Stimulated activated CD4-positive, alpha-beta T cell treated with anti-CD3 and anti-CD28 coated beads, Interleukin-12 subunit alpha, Interleukin-12 subunit beta, amount 100 ng/mL, for 4 hours (primary cell): Measurements from ENCODE around the gene EDC4.
"Not testable (repeated sequence)": the region's sequence is repeated elsewhere in the genome, so short reads cannot be mapped to it uniquely, and the experiment has no call there.

Experiments used
- DNase-seq: peaks from one replicate; pipeline ENCODE4 v3.0.0-alpha.2; 2020

The EDC4 gene

DNA sequence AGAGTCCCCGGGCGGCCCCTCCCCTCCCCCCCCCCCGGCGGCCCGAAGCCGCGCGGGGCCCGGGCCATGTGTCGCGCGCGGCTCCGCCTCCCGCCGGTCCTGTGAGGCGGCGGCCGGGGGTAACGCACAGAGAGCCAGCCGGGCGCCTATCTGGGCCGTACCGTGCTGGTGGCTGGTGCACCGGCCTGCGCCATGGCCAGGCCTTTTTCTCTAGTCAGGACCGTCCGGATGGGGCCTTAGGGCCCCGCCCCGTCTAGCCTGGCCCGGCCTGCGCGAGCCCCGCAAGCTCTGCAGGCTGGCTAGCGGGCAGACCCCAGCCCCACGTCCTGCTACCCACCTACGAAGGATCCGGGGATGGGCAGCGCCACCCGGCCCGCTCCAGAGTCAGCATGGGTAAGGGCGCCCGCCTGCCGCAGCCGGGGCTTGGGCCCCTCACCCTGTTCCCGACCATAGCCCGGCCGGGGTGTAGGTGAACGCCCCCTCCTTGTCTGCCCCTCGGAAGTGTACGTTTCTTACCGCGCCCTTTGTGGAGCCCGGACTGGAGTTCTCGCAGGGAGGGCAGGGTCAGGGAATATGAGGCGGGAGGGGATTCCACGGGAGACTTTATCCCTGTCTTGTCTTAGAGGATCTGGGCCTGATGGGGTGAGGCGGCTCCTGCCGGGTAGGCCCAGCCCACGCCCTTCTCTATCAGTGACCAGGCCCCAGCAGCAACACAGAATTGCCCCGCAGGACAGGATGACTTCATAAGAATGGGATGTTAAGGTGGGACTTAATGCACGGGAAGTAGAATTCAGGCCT lies 25.6 kb upstream of the EDC4 start, which contains the start of gene CENPT:
Gene CENPT, minus strand, starts transcription at position 630 of the 798 bp plus-strand sequence. CDS start 13,834 bp downstream, outside the sequence.
- no peak for DNase-seq

DNA sequence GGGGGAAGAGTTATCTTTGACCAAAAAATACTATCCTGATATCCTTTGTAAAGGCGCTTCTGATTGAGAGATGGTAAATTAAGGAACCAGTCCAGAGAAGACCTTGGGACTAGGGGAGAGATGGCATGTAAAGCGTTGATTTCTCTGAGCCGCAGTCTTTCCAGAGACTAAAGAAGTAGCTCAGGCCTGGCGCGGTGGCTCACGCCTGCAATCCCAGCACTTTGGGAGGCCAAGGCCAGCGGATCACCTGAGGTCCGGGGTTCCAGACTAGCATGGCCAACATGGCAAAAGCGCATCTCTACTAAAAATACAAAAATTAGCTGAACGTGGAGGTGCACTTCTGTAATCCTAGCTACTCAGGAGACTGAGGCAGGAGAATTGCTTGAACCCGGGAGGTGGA lies 24.7 kb upstream of the EDC4 start:
- no peak for DNase-seq

DNA sequence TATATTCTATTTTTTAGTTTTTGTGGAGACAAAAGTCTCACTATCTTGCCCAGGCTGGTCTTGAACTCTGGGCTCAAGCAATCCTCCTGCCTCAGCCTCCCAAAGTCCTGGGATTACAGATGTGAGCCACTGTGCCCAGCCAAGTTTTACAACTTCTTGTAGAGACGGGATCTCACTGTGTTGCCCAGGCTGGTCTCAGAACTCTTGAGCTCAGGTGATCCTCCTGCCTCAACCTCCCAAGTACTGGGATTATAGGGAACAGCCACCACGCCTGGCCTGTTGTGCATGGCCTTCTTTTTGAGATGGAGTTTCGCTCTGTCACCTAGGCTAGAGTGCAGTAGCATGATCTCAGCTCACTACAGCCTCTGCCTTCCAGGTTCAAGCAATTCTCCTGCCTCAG lies 19.2 kb upstream of the EDC4 start:
- DNase-seq = no peak

DNA sequence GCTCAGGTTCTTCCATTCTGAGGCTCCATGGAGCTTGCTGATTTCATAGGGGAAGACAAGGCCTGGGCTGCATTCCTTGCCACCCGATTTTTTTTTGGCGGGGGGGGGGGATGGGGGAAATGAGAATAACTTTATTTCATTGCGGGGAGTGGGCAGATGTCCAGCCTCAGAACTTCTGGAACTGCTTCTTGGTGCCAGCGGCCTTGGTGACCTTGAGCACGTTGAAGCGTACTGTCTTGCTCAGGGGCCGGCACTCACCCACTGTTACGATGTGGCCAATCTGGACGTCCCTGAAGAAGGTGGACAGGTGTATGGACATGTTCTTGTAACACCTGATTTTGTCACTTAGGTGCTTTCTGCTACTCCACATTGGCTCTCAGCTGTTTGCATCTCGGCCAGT lies 17.1 kb upstream of the EDC4 start:
- DNase-seq = no peak

DNA sequence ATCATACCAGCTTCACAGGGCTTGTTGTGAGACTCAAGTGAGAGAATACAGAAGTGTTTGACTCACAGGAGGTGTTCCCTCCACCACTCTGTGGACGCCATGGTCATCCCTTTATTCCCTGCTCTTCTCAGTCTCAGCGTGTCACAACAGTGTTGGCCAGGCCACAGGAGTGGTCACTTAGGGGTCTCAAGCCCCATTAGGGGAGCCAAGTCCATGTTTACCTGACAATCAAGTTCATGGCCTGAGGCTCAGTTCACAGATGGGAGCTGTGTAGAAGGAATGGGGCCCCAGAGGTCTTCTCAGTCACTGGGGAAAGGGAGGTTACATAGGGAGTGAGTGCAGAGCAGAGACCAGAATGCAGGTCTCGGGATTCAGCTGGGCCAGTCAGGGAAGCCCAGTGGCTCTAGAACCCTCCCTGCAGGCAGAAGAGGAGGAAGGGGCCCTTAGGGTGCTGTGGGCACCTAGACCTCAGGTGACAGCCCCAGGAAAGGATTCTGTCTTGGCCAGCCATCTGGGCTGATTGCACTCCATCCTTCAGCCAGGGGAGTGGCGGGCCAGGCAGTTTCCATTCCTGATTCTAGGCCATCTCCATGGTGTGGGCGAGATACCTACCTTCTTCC lies 15.8 kb upstream of the EDC4 start:
- DNase-seq = no peak

DNA sequence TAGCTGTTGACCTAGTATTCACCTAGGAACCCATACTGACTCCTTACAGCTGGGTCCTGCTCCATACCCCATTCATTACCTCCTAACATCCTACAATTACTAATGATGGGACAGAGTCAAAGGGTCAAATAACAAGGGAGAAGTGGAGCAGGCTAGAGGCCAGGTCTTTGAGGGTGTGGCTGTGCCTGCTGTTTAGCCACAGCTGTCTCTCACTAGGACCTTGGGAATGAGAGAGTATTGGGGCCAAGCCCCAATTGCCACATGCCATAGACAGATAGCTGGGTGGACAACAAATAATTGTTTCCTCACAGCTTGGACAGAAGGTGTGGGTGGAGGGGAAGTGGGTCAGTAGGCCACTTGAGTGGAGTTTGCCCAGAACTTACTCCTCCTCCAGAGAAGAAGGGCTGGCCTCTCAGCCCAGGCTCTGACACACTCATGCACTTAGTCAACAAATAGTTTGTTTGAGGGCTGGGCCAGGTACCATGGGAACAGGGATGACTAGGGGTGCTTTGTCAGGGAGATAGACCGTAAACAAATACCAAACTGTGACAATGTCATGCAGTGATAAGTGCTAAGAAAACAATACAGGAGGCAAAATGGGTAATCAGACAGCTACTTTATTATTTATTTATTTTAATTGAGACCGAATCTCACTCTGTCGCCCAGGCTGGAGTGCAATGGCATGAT lies 15.2 kb upstream of the EDC4 start:
- no peak for DNase-seq

DNA sequence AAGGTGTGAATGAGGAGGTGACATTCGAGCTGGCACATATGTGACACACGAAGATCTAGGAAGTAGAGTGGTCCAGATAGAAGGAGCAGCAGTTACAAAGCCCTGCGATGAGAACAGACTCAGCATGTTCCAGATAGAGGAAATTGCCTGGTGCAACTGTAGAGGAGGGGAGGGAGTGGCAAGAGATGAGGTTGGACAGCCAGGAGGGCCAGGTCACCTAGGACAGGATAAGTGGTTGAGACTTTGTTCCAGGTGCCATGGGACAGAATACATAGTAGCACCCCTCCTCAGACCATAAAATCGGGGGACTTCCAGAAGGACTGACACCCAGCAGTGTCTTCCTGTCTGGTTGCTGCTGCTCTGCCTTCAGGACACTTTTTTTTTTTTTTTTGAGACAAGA lies 14.4 kb upstream of the EDC4 start:
- DNase-seq = no peak

DNA sequence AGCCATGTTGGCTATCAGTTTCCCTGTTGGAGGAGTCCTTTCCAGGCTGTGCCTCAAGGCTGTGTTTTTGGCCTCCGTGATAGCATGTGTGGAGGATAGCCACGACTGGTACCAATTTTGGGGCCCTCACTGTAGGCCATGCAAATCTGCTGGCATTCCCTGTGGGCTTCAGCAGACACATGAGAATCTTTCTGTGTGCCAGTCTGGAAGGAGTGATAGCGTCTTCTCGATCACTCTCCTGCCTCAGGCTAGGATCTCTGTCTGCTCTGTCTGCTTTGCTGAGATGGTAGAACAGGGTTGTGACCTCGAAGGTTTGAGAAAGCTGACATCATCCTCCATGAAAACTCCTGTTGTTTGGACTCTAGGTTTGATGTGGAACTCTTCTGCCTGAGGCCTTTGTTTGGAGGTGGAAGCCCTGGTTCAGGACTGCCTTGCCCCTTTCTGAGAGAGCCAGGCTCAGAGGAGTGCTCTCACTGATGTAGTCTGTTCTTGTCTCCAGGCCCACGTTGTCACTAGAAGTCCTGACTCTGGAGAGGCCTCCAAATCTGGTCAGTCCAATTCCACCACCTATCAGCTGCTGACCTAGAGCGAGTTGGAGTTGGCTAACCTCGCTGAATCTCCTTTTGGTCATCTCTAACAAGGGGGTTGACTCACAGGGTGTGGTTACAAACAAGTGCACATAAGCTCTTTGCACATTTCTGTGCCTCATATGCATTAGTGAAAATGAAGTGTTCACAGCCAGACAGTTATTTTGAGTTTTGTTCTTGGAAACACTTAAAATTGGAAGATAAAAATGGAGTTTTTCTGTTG lies 12.1 kb upstream of the EDC4 start:
- DNase-seq = no peak

DNA sequence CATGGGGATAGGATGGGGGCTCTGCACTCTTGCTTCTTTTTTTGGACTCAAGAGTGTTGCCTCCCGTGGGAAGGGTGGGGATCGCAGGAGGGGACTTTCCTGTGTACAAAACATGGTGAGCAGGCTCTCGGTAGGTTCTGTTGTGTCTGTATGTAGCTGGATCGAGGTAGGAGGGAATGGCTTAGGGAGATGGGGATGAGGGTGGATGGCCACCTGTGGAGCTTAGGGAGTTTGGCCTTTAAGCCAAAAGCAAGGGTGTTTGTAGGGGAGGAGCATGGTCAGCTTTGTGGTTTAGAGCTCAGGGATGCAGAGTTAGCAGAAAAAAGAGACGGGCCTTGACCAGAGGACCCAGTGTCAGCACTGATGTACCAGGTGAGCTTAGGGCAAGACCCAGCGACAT lies 11.0 kb upstream of the EDC4 start:
- no peak for DNase-seq

DNA sequence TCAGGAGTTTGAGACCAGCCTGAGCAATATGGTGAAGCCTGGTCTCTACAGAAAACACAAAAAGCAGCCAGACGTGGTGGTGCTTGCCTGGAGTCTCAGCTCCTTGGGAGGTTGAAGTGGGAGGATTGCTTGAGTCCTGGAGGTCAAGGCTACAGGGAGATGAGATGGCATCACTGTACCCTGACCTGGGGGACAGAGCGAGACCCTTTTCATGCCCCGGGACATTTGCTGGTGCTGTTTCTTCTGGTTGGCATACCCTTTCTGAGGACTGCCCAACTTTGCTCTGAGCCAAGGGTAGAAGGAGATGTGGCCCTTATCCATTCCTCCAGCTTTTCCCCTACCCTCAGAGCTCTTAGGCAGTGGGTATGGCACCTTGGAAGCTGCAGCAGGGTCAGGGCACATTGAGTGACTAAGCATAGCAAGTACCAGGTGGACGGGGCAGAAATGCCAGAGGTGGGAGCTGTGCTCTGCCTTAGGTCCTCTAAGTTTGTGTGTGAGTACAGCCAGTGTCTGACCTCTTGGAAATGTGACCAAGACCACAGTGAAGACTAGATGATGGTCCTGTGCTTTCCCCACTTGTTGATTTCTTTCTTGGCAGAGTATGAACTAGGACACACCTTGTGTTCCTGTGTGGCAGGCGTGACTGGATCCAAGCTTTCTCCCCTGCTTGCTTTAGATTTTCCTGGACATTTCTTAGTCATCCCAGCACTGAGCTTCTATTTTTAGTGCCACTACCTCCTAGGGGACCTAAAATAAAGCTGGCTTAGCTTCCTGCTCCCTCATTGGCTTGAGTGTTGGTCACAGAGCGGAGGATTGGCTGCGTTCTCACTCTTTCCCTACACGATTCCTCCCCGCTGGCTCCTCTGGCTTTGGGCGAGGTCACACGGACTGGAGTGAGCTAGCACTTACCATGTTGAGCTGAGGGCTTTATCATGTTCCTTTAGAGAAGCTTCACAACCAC lies 9.9 kb upstream of the EDC4 start:
- DNase-seq = no peak

DNA sequence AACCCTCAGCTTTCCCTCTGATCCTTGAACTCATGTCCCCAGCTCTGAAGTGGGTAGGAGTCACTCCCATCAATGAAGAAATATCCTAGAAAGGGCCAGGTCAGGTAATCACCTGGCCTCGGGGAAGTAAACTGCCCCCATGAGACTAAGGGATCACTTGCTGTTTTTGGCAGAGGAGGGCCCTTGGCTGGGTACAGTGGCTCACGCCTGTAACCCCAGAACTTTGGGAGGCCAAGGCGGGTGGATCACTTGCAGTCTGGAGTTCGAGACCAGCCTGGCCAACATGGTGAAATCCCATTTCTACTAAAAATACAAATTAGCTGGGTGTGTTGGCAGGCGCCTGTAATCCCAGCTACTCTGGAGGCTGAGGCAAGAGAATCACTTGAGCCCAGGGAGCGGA lies 8.8 kb upstream of the EDC4 start:
- not testable (repeated sequence) for DNase-seq

DNA sequence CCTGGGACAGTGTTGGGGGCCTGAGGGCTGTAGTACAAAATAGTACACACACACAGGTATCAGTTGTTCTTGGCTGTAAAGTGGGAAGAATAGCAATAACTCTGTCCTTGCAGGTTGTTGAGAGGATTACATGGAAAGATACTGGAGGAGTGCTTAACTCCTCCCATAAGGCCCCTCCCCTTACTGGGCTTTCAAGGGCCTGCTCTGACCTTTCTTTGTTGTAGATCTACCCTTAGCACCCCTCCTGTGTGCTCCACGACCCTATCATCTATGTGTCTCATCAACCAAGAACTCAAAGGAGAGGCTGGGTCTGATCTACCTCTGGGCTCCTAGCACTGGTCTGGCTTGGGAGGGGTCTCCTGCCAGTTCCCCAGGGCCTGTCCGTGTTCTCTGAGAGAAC lies 8.3 kb upstream of the EDC4 start:
- no peak for DNase-seq

DNA sequence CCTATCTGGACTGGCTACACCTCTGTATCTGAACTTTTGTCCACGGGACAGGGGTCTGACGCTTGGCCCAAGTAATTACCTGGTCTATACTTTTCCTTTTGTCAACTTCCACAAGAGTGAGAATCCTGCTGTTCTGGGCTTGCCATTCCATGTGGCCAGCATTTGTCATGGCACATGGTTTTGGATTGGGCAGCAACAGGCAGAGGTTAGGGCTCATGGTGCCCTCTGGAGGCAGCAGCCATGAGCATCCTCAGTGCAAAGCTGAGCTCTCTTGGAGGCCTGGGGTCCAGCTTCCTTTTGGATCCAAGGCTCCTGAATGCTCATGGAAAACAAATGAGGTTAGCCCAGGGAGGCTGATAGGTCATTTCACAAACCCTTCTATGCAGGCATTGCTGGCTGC lies 7.5 kb upstream of the EDC4 start:
- no peak for DNase-seq

DNA sequence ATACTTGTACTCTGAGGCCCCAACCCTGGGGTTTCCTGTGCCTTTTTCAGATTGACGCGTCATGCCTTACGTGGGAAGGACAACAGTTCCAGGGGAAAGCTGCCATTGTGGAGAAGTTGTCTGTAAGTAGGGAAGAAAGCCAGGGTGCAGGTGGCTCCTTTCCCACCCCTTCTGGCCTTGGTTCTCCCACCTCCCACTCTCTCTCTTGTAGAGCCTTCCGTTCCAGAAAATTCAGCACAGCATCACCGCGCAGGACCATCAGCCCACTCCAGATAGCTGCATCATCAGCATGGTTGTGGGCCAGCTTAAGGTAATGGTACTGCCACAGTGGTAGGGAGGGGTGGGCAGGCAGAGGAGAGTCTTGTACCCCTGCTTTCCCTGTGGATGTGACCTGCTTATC lies 4.6 kb upstream of the EDC4 start:
- no peak for DNase-seq

DNA sequence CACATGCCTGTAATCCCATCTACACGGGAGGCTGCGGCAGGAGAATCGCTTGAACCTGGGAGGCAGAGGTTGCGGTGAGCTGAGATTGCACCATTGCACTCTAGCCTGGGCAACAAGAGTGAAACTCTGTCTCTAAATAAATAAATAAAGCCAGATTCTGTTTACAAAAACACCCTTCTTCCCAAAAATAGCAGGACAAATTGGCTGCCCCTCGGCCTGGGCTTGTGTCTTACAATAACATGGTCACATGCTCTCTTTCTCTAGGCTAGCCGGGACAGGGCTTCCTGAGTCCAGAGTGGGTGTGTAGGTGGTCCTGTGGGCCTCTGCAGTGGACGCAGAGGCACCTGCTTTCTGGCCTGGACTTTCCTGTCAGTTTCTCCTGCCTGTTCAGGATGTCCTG lies 3.2 kb upstream of the EDC4 start:
- DNase-seq = no peak

DNA sequence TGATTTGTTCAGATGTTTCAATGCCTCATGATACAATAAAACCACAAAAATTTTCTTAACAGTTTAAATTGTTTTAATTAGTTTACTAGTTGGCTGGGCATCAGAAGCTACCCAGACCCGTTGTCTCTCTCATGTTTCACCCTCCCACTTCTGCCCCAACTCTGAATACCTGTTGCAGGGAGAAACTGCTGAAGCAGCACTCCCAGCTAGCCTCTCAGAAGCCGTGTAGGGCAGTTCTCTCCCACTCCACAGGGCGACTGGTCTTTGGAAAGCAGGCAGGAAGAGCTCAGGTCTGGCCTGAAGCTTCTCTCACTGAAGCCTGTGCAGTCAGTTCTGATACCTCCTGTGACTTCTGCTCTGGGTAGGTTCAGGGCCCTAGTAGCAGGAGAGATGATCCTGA lies 1.6 kb upstream of the EDC4 start:
- DNase-seq = no peak

DNA sequence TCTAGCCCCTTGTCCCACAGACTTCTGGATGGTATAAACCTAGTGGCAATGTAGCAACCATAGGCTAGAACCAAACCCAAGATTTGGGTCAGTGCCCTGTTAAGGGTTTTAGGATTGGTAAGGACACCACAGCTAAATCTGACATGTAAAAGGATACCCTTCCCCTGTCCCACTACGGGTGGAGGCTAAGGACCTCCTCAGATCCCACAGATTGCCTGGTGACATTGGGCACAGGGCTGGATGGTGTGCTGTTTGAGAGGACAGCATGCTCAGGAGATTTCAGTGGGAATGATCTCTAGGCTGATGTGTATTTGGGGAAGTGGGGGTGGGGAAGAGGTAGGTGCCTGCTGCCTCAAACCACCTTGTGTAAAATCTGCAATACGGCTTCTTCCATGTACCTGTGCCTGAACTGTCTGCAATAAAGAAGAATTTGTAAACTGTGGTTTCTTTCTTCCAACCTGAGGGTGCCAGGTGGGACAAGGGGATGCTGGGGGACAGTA lies 671 bp upstream of the EDC4 start:
- DNase-seq = no peak

DNA sequence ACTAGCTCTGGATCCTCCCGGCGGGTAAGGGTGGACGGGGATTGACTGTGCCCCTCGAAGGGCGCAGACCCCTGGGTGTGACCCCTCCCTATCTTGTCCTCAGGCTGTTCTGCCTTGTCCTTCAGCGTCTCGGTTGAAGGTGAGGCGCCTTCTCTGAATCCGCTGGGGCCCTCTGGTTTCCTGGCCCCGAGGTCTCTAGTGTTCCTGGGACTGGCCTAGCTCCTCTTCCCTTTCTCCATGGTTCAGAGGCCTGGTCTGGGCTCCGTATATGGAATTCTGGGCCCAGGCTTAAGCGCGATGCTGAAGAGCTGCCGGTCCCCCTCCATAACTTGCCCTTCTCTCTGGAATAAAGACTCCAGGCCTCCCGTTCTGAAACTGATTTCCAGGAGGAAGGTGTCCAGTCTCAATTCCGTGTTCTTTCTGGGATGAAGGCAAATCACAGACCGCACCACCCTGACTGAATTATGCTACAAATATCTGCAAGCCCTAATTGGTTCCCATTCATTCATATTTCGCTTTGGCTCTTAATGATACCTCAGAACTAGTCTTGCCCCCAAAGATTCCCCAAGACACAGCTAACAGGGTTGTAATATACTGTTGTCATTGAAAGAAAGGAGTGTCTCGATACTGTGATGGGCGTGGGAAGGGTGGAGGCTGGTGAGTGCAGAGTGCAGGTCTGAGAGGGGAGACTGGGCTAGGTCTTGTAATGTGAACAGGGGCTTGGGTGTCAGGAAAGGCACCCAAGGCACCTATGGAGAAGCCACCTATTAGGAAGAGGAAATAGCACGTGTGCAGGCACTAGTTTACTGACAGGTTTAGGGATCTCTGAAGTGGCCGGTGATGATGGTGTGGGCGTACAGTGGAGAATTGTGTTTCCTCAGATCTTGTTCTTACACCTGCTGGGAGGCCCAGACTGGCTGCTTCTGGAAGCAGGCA lies 851 bp downstream of the EDC4 start:
- DNase-seq = no peak

DNA sequence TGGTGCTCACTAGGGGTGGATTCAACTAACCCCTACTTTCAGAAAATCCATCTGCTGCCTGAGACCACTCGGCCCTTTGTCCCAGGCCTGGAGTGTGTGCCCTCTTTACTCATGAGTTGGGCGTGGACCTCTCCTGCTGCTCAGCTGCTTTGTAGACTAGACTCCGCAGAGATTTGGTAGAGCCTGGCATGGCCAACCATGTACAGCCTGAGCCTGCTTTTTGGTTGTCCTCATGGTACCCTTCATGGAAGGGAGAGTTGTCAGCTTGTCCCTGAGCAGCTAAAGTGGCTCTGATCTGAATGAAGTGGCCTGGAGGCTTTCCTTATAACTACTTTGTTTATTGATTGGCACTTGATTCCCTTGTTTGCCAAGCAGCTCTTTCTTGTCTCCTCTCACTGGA lies 1.5 kb downstream of the EDC4 start:
- DNase-seq = no peak

DNA sequence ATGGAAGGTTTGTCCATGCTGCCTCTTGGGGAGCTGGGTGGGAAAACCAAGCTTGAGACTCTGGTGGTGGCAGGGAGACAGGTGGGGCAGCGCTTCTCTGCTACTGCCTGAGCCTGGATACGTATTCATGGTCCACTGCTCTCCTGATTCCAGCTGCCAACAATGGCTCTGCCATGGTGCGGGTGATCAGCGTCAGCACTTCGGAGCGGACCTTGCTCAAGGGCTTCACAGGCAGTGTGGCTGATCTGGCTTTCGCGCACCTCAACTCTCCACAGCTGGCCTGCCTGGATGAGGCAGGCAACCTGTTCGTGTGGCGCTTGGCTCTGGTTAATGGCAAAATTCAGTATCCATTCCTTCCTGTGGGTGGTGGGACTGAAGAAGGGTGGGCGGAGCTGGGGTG lies 4.2 kb downstream of the EDC4 start:
- DNase-seq = no peak

DNA sequence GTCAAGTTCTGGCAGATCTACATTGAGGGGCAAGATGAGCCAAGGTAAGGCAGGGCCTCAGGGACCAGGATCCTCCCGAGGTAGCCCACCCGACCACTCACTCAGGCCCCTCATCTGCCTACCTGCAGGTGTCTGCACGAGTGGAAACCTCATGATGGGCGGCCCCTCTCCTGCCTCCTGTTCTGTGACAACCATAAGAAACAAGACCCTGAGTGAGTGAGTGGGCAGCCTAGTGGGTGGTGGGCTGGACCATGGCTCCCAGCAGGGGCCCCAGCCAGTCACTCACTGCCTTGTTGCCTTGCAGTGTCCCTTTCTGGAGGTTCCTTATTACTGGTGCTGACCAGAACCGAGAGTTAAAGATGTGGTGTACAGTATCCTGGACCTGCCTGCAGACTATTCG lies 5.4 kb downstream of the EDC4 start:
- DNase-seq = no peak
